ENCODE data around the gene AKNA.

GRCh38 chr9:114416906-114417305, 29.1 kb upstream of the AKNA start:
- TF ChIP-seq, protein P1, sequence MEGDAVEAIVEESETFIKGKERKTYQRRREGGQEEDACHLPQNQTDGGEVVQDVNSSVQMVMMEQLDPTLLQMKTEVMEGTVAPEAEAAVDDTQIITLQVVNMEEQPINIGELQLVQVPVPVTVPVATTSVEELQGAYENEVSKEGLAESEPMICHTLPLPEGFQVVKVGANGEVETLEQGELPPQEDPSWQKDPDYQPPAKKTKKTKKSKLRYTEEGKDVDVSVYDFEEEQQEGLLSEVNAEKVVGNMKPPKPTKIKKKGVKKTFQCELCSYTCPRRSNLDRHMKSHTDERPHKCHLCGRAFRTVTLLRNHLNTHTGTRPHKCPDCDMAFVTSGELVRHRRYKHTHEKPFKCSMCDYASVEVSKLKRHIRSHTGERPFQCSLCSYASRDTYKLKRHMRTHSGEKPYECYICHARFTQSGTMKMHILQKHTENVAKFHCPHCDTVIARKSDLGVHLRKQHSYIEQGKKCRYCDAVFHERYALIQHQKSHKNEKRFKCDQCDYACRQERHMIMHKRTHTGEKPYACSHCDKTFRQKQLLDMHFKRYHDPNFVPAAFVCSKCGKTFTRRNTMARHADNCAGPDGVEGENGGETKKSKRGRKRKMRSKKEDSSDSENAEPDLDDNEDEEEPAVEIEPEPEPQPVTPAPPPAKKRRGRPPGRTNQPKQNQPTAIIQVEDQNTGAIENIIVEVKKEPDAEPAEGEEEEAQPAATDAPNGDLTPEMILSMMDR (conservative IDR thresholded peaks at IDR 0.05) = no peak
- no peak for TF ChIP-seq EZH2 (IDR thresholded peaks at IDR 0.05; ENCODE audit: low read depth)

Data from PC-9 (cell line).